ENCODE results near the gene HELZ. TPM values are rescaled to one million over a fixed set of nuclear protein-coding genes. Genes with fewer than 3 reads are reported as not detected.

Gene HELZ
- total and polyA plus RNA-seq, 2 donors (not counting 1 experiment from before 2014, with no cell fraction given) = 10.4 to 97.8 TPM

DNA sequence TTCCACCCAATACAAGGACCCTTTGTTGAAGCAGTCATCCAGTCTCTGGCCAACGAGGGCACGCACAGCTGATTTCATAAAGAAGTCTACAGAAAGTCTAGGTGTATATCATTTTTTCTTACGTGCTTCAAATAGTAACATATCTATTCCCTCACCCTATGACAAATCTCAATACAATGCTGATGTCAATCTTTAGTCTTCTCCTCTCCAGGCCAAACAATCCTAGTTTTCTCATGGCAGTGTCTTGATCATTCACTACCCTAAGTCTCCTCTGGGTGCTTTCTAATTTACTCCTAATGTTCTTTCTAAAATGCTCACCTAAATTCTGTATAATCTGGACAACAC is 108.0 kb downstream of the HELZ start:
- TF ChIP-seq EZH2 (IDR thresholded peaks at IDR 0.05; ENCODE audit: borderline replicate concordance, insufficient read depth, low read depth, low read length, poor library complexity, severe bottlenecking) = no peak
- TF ChIP-seq, protein P1, sequence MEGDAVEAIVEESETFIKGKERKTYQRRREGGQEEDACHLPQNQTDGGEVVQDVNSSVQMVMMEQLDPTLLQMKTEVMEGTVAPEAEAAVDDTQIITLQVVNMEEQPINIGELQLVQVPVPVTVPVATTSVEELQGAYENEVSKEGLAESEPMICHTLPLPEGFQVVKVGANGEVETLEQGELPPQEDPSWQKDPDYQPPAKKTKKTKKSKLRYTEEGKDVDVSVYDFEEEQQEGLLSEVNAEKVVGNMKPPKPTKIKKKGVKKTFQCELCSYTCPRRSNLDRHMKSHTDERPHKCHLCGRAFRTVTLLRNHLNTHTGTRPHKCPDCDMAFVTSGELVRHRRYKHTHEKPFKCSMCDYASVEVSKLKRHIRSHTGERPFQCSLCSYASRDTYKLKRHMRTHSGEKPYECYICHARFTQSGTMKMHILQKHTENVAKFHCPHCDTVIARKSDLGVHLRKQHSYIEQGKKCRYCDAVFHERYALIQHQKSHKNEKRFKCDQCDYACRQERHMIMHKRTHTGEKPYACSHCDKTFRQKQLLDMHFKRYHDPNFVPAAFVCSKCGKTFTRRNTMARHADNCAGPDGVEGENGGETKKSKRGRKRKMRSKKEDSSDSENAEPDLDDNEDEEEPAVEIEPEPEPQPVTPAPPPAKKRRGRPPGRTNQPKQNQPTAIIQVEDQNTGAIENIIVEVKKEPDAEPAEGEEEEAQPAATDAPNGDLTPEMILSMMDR (IDR thresholded peaks at IDR 0.05) = no peak
- intact Hi-C loops (cut with micrococcal nuclease) = no loop called here
- no peaks in the 10 kb centered on the region for H3K27me3 Mint-ChIP-seq
- no peak overlapping the region for H3K27ac Mint-ChIP-seq
- no peaks in the 10 kb centered on the region for H3K9me3 Mint-ChIP-seq (ENCODE audit: insufficient read depth)
- H3K4me2 ChIP-seq (replicated peaks; ENCODE audit: low read depth, low read length, poor library complexity, severe bottlenecking) = no peak overlapping the region
- H3K4me1 ChIP-seq (ENCODE audit: control insufficient read depth in 2 of 2, insufficient read depth in 2 of 2, low read length in 2 of 2) = no peaks in the 10 kb centered on the region
- no peak overlapping the region for H3K4me3 Mint-ChIP-seq
- H3K9me3 ChIP-seq (ENCODE audit: control extremely low read depth in 1 of 3, control insufficient read depth in 2 of 3, insufficient read depth in 1 of 3, low read length in 2 of 3) = peaks cover 0 to under 1% (median 0%) of the 10 kb centered on the region in 3 donors
- no peaks in the 10 kb centered on the region for H3K4me1 Mint-ChIP-seq
- H3K36me3 ChIP-seq (replicated peaks in 1 of 2; ENCODE audit: control extremely low read depth in 1 of 2, control insufficient read depth in 1 of 2, extremely low read depth in 1 of 2, insufficient read depth in 2 of 2, low read length in 1 of 2) = peaks cover 6 to 32% of the 10 kb centered on the region in 2 experiments
- no peak overlapping the region for H3K4me3 ChIP-seq (ENCODE audit: control extremely low read depth in 1 of 5, extremely low read depth in 1 of 5, insufficient read depth in 1 of 5, low read depth in 2 of 5, low read length in 4 of 5)
- WGBS (ENCODE audit: insufficient coverage) = 100% methylated on average over 1 of the region's 3 CpGs
- ChIA-PET CTCF (no interaction called here), POLR2A (no interaction called here)
- H3K27ac ChIP-seq (ENCODE audit: low read length in 2 of 2) = no peak overlapping the region
- H2AFZ ChIP-seq (ENCODE audit: insufficient read depth, low read depth, low read length, poor library complexity, severe bottlenecking) = no peak overlapping the region
- ATAC-seq (ENCODE audit: low read depth) (no peak), DNase-seq (no peak)
- H4K20me1 ChIP-seq (ENCODE audit: control insufficient read depth, insufficient read depth, low read length, poor library complexity, severe bottlenecking) = no peaks in the 10 kb centered on the region
- no peak overlapping the region for H3K9ac ChIP-seq (ENCODE audit: low read length)
- H3K79me2 ChIP-seq (ENCODE audit: control insufficient read depth, insufficient read depth, low read length) = no peaks in the 10 kb centered on the region
- no peaks in the 10 kb centered on the region for H3K27me3 ChIP-seq (replicated peaks in 1 of 4; ENCODE audit: control extremely low read depth in 1 of 4, control insufficient read depth in 3 of 4, insufficient read depth in 4 of 4, low read length in 3 of 4)

GRCh38 chr17:67136191-67137025 is 108.6 kb downstream of the HELZ start:
- ATAC-seq (ENCODE audit: low read depth) (no peak), DNase-seq (no peak)
- Mint-ChIP-seq H3K9me3 (ENCODE audit: insufficient read depth) (no peaks in the 10 kb centered on the region), H3K4me3 (no peak overlapping the region), H3K27me3 (no peaks in the 10 kb centered on the region), H3K27ac (no peak overlapping the region), H3K4me1 (no peaks in the 10 kb centered on the region)
- peaks cover 6 to 32% of the 10 kb centered on the region in 2 experiments for H3K36me3 ChIP-seq (replicated peaks in 1 of 2; ENCODE audit: control extremely low read depth in 1 of 2, control insufficient read depth in 1 of 2, extremely low read depth in 1 of 2, insufficient read depth in 2 of 2, low read length in 1 of 2)
- no peak overlapping the region for H3K4me2 ChIP-seq (replicated peaks; ENCODE audit: low read depth, low read length, poor library complexity, severe bottlenecking)
- H4K20me1 ChIP-seq (ENCODE audit: control insufficient read depth, insufficient read depth, low read length, poor library complexity, severe bottlenecking) = no peaks in the 10 kb centered on the region
- 100% methylated on average over 1 of the region's 5 CpGs for WGBS (ENCODE audit: insufficient coverage)
- H3K27me3 ChIP-seq (replicated peaks in 1 of 4; ENCODE audit: control extremely low read depth in 1 of 4, control insufficient read depth in 3 of 4, insufficient read depth in 4 of 4, low read length in 3 of 4) = no peaks in the 10 kb centered on the region
- no peaks in the 10 kb centered on the region for H3K79me2 ChIP-seq (ENCODE audit: control insufficient read depth, insufficient read depth, low read length)
- intact Hi-C loops (cut with micrococcal nuclease) = no loop called here
- H3K9me3 ChIP-seq (ENCODE audit: control extremely low read depth in 1 of 3, control insufficient read depth in 2 of 3, insufficient read depth in 1 of 3, low read length in 2 of 3) = no peaks in the 10 kb centered on the region
- H3K4me1 ChIP-seq (ENCODE audit: control insufficient read depth in 2 of 2, insufficient read depth in 2 of 2, low read length in 2 of 2) = no peaks in the 10 kb centered on the region
- ChIA-PET CTCF (no interaction called here), POLR2A (no interaction called here)
- H3K4me3 ChIP-seq (ENCODE audit: control extremely low read depth in 1 of 5, extremely low read depth in 1 of 5, insufficient read depth in 1 of 5, low read depth in 2 of 5, low read length in 4 of 5) = no peak overlapping the region
- no peak overlapping the region for H2AFZ ChIP-seq (ENCODE audit: insufficient read depth, low read depth, low read length, poor library complexity, severe bottlenecking)
- no peak overlapping the region for H3K9ac ChIP-seq (ENCODE audit: low read length)
- TF ChIP-seq, protein P1 (IDR thresholded peaks at IDR 0.05) = no peak
- TF ChIP-seq EZH2 (IDR thresholded peaks at IDR 0.05; ENCODE audit: borderline replicate concordance, insufficient read depth, low read depth, low read length, poor library complexity, severe bottlenecking) = no peak
- no peak overlapping the region for H3K27ac ChIP-seq (ENCODE audit: low read length in 2 of 2)

Data from B cell (primary cell).